ENCODE measurements around the gene SLC10A7. TPM values are rescaled to one million over a fixed set of nuclear protein-coding genes. Genes with fewer than 3 reads are reported as not detected.

Gene SLC10A7
- total and polyA plus RNA-seq, 9 of the 15 experiments (the other 6 are each of a cell fraction or from before 2014, with no cell fraction given) = 6.4 to 22.8 (median 16.1) TPM

DNA sequence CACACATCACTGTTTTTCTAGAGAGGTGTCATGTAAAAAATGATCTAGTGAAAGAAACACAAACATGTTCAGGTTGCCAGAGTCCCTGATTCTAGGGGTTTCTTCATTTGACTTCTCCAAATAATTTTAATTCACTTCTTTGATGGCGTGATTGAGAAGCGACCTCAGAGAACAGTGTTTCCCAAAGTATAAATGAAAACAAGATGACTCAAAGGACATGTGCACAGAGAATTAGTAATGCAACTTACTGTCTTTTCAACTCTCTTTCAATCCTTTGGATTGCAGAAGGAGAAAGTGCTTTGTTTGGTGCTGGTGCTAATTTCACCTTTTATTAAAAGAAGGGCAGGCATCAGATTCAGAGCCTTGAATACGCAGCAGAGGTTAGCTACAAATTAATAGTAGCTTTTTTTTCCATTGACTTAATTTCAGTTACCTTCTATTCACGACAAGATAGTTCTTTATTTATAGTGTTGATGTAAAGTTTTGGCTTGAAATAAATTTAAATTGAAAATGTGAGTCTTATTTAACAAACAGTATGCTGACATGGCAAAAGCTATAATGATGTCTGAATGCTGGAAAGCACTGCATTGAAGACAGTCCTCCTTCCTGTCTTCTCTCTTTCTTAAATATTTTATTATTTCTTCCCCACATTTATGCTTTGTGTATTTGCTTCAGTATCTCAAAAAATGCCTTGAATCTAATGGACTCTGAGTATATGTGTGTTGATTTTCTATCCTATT, 85.1 kb downstream of the SLC10A7 start:
- ChIA-PET CTCF (ENCODE audit: low intra/inter-chr PET ratio) (no interaction called here), POLR2A (no interaction called here)
- no TSS peak for BruUV-seq (replicated peaks)
- Histone ChIP-seq H3K36me3 (ENCODE audit: control insufficient read depth, insufficient read depth, low read length) (no peaks in the 10 kb centered on the region), H4K20me1 (replicated peaks; ENCODE audit: control insufficient read depth, insufficient read depth, low read length) (no peaks in the 10 kb centered on the region), H3K27ac (ENCODE audit: extremely low read depth, low read depth, low read length) (no peak overlapping the region), H3K9ac (ENCODE audit: insufficient read depth in 1 of 2, low read depth in 2 of 2, low read length in 2 of 2) (no peak overlapping the region), H3K4me2 (ENCODE audit: insufficient read depth, low read length) (no peak overlapping the region), H3K4me1 (replicated peaks in 1 of 2; ENCODE audit: control insufficient read depth in 2 of 2, insufficient read depth in 2 of 2, low read length in 2 of 2) (no peaks in the 10 kb centered on the region), H3K9me1 (ENCODE audit: control insufficient read depth, insufficient read depth, low read length) (no peaks in the 10 kb centered on the region), H3K9me3 (replicated peaks; ENCODE audit: control insufficient read depth, insufficient read depth, low read depth, low read length) (no peaks in the 10 kb centered on the region), H3K79me2 (ENCODE audit: control insufficient read depth, insufficient read depth, low read length) (no peaks in the 10 kb centered on the region), H3K27me3 (ENCODE audit: control insufficient read depth in 2 of 2, insufficient read depth in 2 of 2, low read length in 2 of 2) (no peaks in the 10 kb centered on the region), H3K4me3 (no peak overlapping the region), H2AFZ (ENCODE audit: low read depth, low read length) (no peak overlapping the region)
- intact Hi-C loops (cut with micrococcal nuclease) (no loop called here), in situ Hi-C loops (cut with MboI) (no loop called here)
- FAIRE-seq (no peak), DNase-seq (ENCODE audit: extremely low read depth in 1 of 4, low spot score in 3 of 4) (no peak), ATAC-seq (no peak)
- 71% methylated on average over 4 of the region's 4 CpGs for WGBS (ENCODE audit: insufficient coverage, low coverage, missing lambda C conversion rate)
- TF ChIP-seq MAFG (tag; conservative IDR thresholded peaks at IDR 0.05) (peak; percentile 17; the same call in 1 of the 2 replicates), YBX1 (IDR thresholded peaks at IDR 0.05) (no peak), ZNF316 (IDR thresholded peaks at IDR 0.05) (peak; percentile 59; the same call in 1 of the 2 replicates), MAFK (IDR thresholded peaks at IDR 0.05; ENCODE audit: low read length) (peak; percentile 54), MAFF (IDR thresholded peaks at IDR 0.05; ENCODE audit: low read length) (peak; percentile 45; the same call in 1 of the 2 replicates), GATAD2A (IDR thresholded peaks at IDR 0.05) (no peak), C11orf30 (IDR thresholded peaks at IDR 0.05; ENCODE audit: low read depth) (peak; percentile 25; the same call in 1 of the 2 replicates), SETDB1 (IDR thresholded peaks at IDR 0.05; ENCODE audit: low read length) (no peak), ZFPM2 (CRISPR knock-in tag; IDR thresholded peaks at IDR 0.05) (no peak), ZNF175 (CRISPR knock-in tag; IDR thresholded peaks at IDR 0.05; ENCODE audit: low read depth) (no peak), KAT2B (IDR thresholded peaks at IDR 0.05; ENCODE audit: low read depth, low read length) (no peak)
- TF ChIP-seq, protein P1, sequence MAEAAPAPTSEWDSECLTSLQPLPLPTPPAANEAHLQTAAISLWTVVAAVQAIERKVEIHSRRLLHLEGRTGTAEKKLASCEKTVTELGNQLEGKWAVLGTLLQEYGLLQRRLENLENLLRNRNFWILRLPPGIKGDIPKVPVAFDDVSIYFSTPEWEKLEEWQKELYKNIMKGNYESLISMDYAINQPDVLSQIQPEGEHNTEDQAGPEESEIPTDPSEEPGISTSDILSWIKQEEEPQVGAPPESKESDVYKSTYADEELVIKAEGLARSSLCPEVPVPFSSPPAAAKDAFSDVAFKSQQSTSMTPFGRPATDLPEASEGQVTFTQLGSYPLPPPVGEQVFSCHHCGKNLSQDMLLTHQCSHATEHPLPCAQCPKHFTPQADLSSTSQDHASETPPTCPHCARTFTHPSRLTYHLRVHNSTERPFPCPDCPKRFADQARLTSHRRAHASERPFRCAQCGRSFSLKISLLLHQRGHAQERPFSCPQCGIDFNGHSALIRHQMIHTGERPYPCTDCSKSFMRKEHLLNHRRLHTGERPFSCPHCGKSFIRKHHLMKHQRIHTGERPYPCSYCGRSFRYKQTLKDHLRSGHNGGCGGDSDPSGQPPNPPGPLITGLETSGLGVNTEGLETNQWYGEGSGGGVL (CRISPR knock-in tag; IDR thresholded peaks at IDR 0.05) = no peak
- TF ChIP-seq, protein P2, sequence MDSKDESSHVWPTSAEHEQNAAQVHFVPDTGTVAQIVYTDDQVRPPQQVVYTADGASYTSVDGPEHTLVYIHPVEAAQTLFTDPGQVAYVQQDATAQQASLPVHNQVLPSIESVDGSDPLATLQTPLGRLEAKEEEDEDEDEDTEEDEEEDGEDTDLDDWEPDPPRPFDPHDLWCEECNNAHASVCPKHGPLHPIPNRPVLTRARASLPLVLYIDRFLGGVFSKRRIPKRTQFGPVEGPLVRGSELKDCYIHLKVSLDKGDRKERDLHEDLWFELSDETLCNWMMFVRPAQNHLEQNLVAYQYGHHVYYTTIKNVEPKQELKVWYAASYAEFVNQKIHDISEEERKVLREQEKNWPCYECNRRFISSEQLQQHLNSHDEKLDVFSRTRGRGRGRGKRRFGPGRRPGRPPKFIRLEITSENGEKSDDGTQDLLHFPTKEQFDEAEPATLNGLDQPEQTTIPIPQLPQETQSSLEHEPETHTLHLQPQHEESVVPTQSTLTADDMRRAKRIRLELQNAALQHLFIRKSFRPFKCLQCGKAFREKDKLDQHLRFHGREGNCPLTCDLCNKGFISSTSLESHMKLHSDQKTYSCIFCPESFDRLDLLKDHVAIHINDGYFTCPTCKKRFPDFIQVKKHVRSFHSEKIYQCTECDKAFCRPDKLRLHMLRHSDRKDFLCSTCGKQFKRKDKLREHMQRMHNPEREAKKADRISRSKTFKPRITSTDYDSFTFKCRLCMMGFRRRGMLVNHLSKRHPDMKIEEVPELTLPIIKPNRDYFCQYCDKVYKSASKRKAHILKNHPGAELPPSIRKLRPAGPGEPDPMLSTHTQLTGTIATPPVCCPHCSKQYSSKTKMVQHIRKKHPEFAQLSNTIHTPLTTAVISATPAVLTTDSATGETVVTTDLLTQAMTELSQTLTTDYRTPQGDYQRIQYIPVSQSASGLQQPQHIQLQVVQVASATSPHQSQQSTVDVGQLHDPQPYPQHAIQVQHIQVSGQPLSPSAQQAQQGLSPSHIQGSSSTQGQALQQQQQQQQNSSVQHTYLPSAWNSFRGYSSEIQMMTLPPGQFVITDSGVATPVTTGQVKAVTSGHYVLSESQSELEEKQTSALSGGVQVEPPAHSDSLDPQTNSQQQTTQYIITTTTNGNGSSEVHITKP (IDR thresholded peaks at IDR 0.05; ENCODE audit: partially characterized antibody) = no peak

Measured in K562 (cell line).